Measurements from ENCODE around the gene SPATS2L. TPM values are rescaled to one million over a fixed set of nuclear protein-coding genes. Genes with fewer than 3 reads are reported as not detected.
A peak's percentile ranks its signal among the peaks of the same experiment; 100 is the strongest.

The SPATS2L gene
- total and polyA plus RNA-seq, 5 donors from 2014 or later, result 9.9 to 20.9 (median 19.2) TPM

- Histone ChIP-seq H3K36me3 (ENCODE audit: control insufficient read depth, insufficient read depth, low read length) (peaks cover 4% of the 10 kb centered on the region), H3K9me3 (ENCODE audit: control insufficient read depth in 2 of 2, low read length in 2 of 2) (no peaks in the 10 kb centered on the region), H3K4me3 (ENCODE audit: low read depth, low read length) (no peak overlapping the region), H3K27ac (ENCODE audit: insufficient read depth, low read length, poor library complexity, severe bottlenecking) (no peak overlapping the region), H3K27me3 (ENCODE audit: control insufficient read depth, insufficient read depth, low read length) (no peaks in the 10 kb centered on the region), H3K4me1 (ENCODE audit: control insufficient read depth, insufficient read depth, low read length, poor library complexity, severe bottlenecking) (no peaks in the 10 kb centered on the region)
- Mint-ChIP-seq H3K27me3 (no peaks in the 10 kb centered on the region), H3K4me1 (peaks cover 0 to 8% (median 6%) of the 10 kb centered on the region in 4 donors), H3K27ac (peak overlapping the region in 1 of 3 donors; percentile 64), H3K9me3 (no peaks in the 10 kb centered on the region), H3K36me3 (peaks cover 19% of the 10 kb centered on the region), H3K4me3 (no peak overlapping the region)
- ATAC-seq (ENCODE audit: low read depth in 2 of 2) (peak; percentile 29 to 58), DNase-seq (peak in 1 of 3 donors; percentile 58)
These were observed 173.3 kb downstream of the SPATS2L start for GRCh38 chr2:200479692-200480265.

- no peaks in the 10 kb centered on the region for H3K9me3 ChIP-seq (ENCODE audit: control insufficient read depth in 2 of 2, low read length in 2 of 2)
- H3K36me3 Mint-ChIP-seq, result peaks cover 8% of the 10 kb centered on the region
- H3K4me1 Mint-ChIP-seq, result peaks cover 0 to 8% (median 6%) of the 10 kb centered on the region in 4 donors
- H3K27ac ChIP-seq (ENCODE audit: insufficient read depth, low read length, poor library complexity, severe bottlenecking), result no peak overlapping the region
- peak overlapping the region in 1 of 4 donors; percentile 38 for H3K4me3 Mint-ChIP-seq
- DNase-seq (no peak), ATAC-seq (ENCODE audit: low read depth in 2 of 2) (no peak)
- H3K9me3 Mint-ChIP-seq, result no peaks in the 10 kb centered on the region
- H3K27ac Mint-ChIP-seq, result no peak overlapping the region
- no peaks in the 10 kb centered on the region for H3K27me3 Mint-ChIP-seq
- no peaks in the 10 kb centered on the region for H3K27me3 ChIP-seq (ENCODE audit: control insufficient read depth, insufficient read depth, low read length)
- no peaks in the 10 kb centered on the region for H3K4me1 ChIP-seq (ENCODE audit: control insufficient read depth, insufficient read depth, low read length, poor library complexity, severe bottlenecking)
- no peaks in the 10 kb centered on the region for H3K36me3 ChIP-seq (ENCODE audit: control insufficient read depth, insufficient read depth, low read length)
- no peak overlapping the region for H3K4me3 ChIP-seq (ENCODE audit: low read depth, low read length)
These were observed 175.7 kb downstream of the SPATS2L start for GRCh38 chr2:200482194-200482593.

GRCh38 chr2:200483729-200484198 lies 177.3 kb downstream of the SPATS2L start:
- H3K4me3 ChIP-seq (ENCODE audit: low read depth, low read length), result no peak overlapping the region
- no peaks in the 10 kb centered on the region for H3K27me3 Mint-ChIP-seq
- no peak overlapping the region for H3K27ac ChIP-seq (ENCODE audit: insufficient read depth, low read length, poor library complexity, severe bottlenecking)
- no peaks in the 10 kb centered on the region for H3K4me1 ChIP-seq (ENCODE audit: control insufficient read depth, insufficient read depth, low read length, poor library complexity, severe bottlenecking)
- peak in 1 of 3 donors; percentile 47 for DNase-seq
- H3K9me3 Mint-ChIP-seq, result no peaks in the 10 kb centered on the region
- H3K4me1 Mint-ChIP-seq, result peaks cover 0 to 8% (median 6%) of the 10 kb centered on the region in 4 donors
- no peaks in the 10 kb centered on the region for H3K9me3 ChIP-seq (ENCODE audit: control insufficient read depth in 2 of 2, low read length in 2 of 2)
- no peaks in the 10 kb centered on the region for H3K27me3 ChIP-seq (ENCODE audit: control insufficient read depth, insufficient read depth, low read length)
- H3K36me3 Mint-ChIP-seq, result peaks cover 8% of the 10 kb centered on the region
- no peak overlapping the region for H3K27ac Mint-ChIP-seq
- ATAC-seq (ENCODE audit: low read depth in 2 of 2), result peak; percentile 26 to 35
- no peak overlapping the region for H3K4me3 Mint-ChIP-seq
- no peaks in the 10 kb centered on the region for H3K36me3 ChIP-seq (ENCODE audit: control insufficient read depth, insufficient read depth, low read length)

- DNase-seq, result no peak
- Histone ChIP-seq H3K27ac (ENCODE audit: insufficient read depth, low read length, poor library complexity, severe bottlenecking) (no peak overlapping the region), H3K36me3 (ENCODE audit: control insufficient read depth, insufficient read depth, low read length) (peaks cover 9% of the 10 kb centered on the region), H3K27me3 (ENCODE audit: control insufficient read depth, insufficient read depth, low read length) (no peaks in the 10 kb centered on the region), H3K4me1 (ENCODE audit: control insufficient read depth, insufficient read depth, low read length, poor library complexity, severe bottlenecking) (no peaks in the 10 kb centered on the region), H3K9me3 (ENCODE audit: control insufficient read depth in 2 of 2, low read length in 2 of 2) (no peaks in the 10 kb centered on the region), H3K4me3 (ENCODE audit: low read depth, low read length) (no peak overlapping the region)
- no peak overlapping the region for H3K27ac Mint-ChIP-seq
- ATAC-seq (ENCODE audit: low read depth in 2 of 2), result no peak
- no peaks in the 10 kb centered on the region for H3K9me3 Mint-ChIP-seq
- H3K27me3 Mint-ChIP-seq, result no peaks in the 10 kb centered on the region
- peaks cover 0 to 6% (median 2%) of the 10 kb centered on the region in 4 donors for H3K4me1 Mint-ChIP-seq
- peaks cover 10% of the 10 kb centered on the region for H3K36me3 Mint-ChIP-seq
- no peak overlapping the region for H3K4me3 Mint-ChIP-seq
These were observed 178.4 kb downstream of the SPATS2L start for GRCh38 chr2:200484934-200485333.

- DNase-seq, result no peak
- no peak overlapping the region for H3K4me3 ChIP-seq (ENCODE audit: low read depth, low read length)
- Mint-ChIP-seq H3K36me3 (peaks cover 23% of the 10 kb centered on the region), H3K4me1 (peaks cover 0 to under 1% (median 0%) of the 10 kb centered on the region in 4 donors), H3K27me3 (no peaks in the 10 kb centered on the region), H3K27ac (no peak overlapping the region), H3K4me3 (no peak overlapping the region), H3K9me3 (no peaks in the 10 kb centered on the region)
- no peak for ATAC-seq (ENCODE audit: low read depth in 2 of 2)
- no peaks in the 10 kb centered on the region for H3K27me3 ChIP-seq (ENCODE audit: control insufficient read depth, insufficient read depth, low read length)
- H3K9me3 ChIP-seq (ENCODE audit: control insufficient read depth in 2 of 2, low read length in 2 of 2), result no peaks in the 10 kb centered on the region
- H3K4me1 ChIP-seq (ENCODE audit: control insufficient read depth, insufficient read depth, low read length, poor library complexity, severe bottlenecking), result no peaks in the 10 kb centered on the region
- H3K36me3 ChIP-seq (ENCODE audit: control insufficient read depth, insufficient read depth, low read length), result peaks cover 24% of the 10 kb centered on the region
- no peak overlapping the region for H3K27ac ChIP-seq (ENCODE audit: insufficient read depth, low read length, poor library complexity, severe bottlenecking)
These were observed 180.0 kb downstream of the SPATS2L start for GRCh38 chr2:200486529-200486928.

- DNase-seq (no peak), ATAC-seq (ENCODE audit: low read depth in 2 of 2) (no peak)
- no peak overlapping the region for H3K27ac ChIP-seq (ENCODE audit: insufficient read depth, low read length, poor library complexity, severe bottlenecking)
- H3K9me3 ChIP-seq (ENCODE audit: control insufficient read depth in 2 of 2, low read length in 2 of 2), result no peaks in the 10 kb centered on the region
- no peak overlapping the region for H3K4me3 Mint-ChIP-seq
- no peaks in the 10 kb centered on the region for H3K27me3 Mint-ChIP-seq
- no peaks in the 10 kb centered on the region for H3K9me3 Mint-ChIP-seq
- peaks cover 39% of the 10 kb centered on the region for H3K36me3 ChIP-seq (ENCODE audit: control insufficient read depth, insufficient read depth, low read length)
- H3K27me3 ChIP-seq (ENCODE audit: control insufficient read depth, insufficient read depth, low read length), result no peaks in the 10 kb centered on the region
- H3K4me1 Mint-ChIP-seq, result no peaks in the 10 kb centered on the region
- peaks cover 38% of the 10 kb centered on the region for H3K36me3 Mint-ChIP-seq
- no peaks in the 10 kb centered on the region for H3K4me1 ChIP-seq (ENCODE audit: control insufficient read depth, insufficient read depth, low read length, poor library complexity, severe bottlenecking)
- H3K27ac Mint-ChIP-seq, result no peak overlapping the region
- H3K4me3 ChIP-seq (ENCODE audit: low read depth, low read length), result no peak overlapping the region
These were observed 181.7 kb downstream of the SPATS2L start for GRCh38 chr2:200488169-200488568.

GRCh38 chr2:200490001-200490400 lies 183.5 kb downstream of the SPATS2L start:
- no peak for ATAC-seq (ENCODE audit: low read depth in 2 of 2)
- H3K36me3 Mint-ChIP-seq, result peaks cover 52% of the 10 kb centered on the region
- Histone ChIP-seq H3K27me3 (ENCODE audit: control insufficient read depth, insufficient read depth, low read length) (no peaks in the 10 kb centered on the region), H3K27ac (ENCODE audit: insufficient read depth, low read length, poor library complexity, severe bottlenecking) (no peak overlapping the region), H3K4me3 (ENCODE audit: low read depth, low read length) (no peak overlapping the region), H3K4me1 (ENCODE audit: control insufficient read depth, insufficient read depth, low read length, poor library complexity, severe bottlenecking) (no peaks in the 10 kb centered on the region), H3K9me3 (ENCODE audit: control insufficient read depth in 2 of 2, low read length in 2 of 2) (no peaks in the 10 kb centered on the region), H3K36me3 (ENCODE audit: control insufficient read depth, insufficient read depth, low read length) (peaks cover 56% of the 10 kb centered on the region)
- H3K4me1 Mint-ChIP-seq, result peaks cover 0 to 4% (median under 1%) of the 10 kb centered on the region in 4 donors
- no peak overlapping the region for H3K27ac Mint-ChIP-seq
- H3K4me3 Mint-ChIP-seq, result no peak overlapping the region
- no peak for DNase-seq
- H3K9me3 Mint-ChIP-seq, result no peaks in the 10 kb centered on the region
- no peaks in the 10 kb centered on the region for H3K27me3 Mint-ChIP-seq

- Histone ChIP-seq H3K4me3 (ENCODE audit: low read depth, low read length) (no peak overlapping the region), H3K27me3 (ENCODE audit: control insufficient read depth, insufficient read depth, low read length) (no peaks in the 10 kb centered on the region), H3K36me3 (ENCODE audit: control insufficient read depth, insufficient read depth, low read length) (peaks cover 73% of the 10 kb centered on the region), H3K9me3 (ENCODE audit: control insufficient read depth in 2 of 2, low read length in 2 of 2) (no peaks in the 10 kb centered on the region), H3K27ac (ENCODE audit: insufficient read depth, low read length, poor library complexity, severe bottlenecking) (no peak overlapping the region), H3K4me1 (ENCODE audit: control insufficient read depth, insufficient read depth, low read length, poor library complexity, severe bottlenecking) (no peaks in the 10 kb centered on the region)
- Mint-ChIP-seq H3K4me3 (no peak overlapping the region), H3K9me3 (no peaks in the 10 kb centered on the region), H3K4me1 (peaks cover 0 to 6% (median under 1%) of the 10 kb centered on the region in 4 donors), H3K27me3 (no peaks in the 10 kb centered on the region), H3K27ac (peak overlapping the region in 1 of 3 donors; percentile 17), H3K36me3 (peaks cover 59% of the 10 kb centered on the region)
- DNase-seq, result no peak
- ATAC-seq (ENCODE audit: low read depth in 2 of 2), result no peak
These were observed 186.2 kb downstream of the SPATS2L start for GRCh38 chr2:200492656-200493055.
